Prostate gland (tissue), 2 donors: ENCODE results near the gene SEC11A.

Experiments used
- POLR2A ChIP-seq: fragments of 450-650 bp; IDR thresholded peaks from one replicate; pipeline ENCODE4 v1.6.1; 2016; ENCODE audit warnings: antibody characterized with exemption, mild to moderate bottlenecking
- POLR2AphosphoS5 ChIP-seq: sonication (generic); formaldehyde crosslinking; IDR thresholded peaks from one replicate; pipeline ENCODE4 v1.6.1; 2017; ENCODE audit warnings: antibody characterized with exemption
- TF ChIP-seq, protein P1 (sequence below), 4 experiments: fragments of 200-600 bp in 2 of 4; fragments of 450-650 bp in 2 of 4; sonication (generic) in 2 of 4; IDR thresholded peaks; 1 replicate in 3 of 4; 2 replicates in 1 of 4; pipeline ENCODE4 v1.5.1; 2016 to 2019; ENCODE audit warnings: antibody characterized with exemption in 4 of 4, mild to moderate bottlenecking in 2 of 4, moderate library complexity in 2 of 4

DNA sequence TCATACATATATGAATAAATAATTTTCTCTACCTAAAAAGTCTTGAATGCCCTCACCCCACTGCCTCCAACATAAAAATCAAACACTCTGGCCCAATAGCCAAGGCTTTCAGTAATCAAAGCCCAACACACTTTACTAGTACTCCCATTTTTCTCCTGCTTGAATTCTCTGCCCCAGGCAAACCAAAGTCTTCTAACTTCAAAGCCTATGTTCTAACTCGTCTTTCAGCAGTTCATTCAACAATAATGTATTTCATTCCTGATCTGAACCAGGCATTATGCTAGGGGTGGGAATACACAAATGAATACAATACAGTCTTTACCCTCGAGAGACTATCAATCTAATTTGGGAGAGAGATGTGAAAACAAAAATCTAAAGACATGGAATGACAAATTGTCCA is 21.1 kb upstream of the SEC11A start:
- TF ChIP-seq, protein P1, sequence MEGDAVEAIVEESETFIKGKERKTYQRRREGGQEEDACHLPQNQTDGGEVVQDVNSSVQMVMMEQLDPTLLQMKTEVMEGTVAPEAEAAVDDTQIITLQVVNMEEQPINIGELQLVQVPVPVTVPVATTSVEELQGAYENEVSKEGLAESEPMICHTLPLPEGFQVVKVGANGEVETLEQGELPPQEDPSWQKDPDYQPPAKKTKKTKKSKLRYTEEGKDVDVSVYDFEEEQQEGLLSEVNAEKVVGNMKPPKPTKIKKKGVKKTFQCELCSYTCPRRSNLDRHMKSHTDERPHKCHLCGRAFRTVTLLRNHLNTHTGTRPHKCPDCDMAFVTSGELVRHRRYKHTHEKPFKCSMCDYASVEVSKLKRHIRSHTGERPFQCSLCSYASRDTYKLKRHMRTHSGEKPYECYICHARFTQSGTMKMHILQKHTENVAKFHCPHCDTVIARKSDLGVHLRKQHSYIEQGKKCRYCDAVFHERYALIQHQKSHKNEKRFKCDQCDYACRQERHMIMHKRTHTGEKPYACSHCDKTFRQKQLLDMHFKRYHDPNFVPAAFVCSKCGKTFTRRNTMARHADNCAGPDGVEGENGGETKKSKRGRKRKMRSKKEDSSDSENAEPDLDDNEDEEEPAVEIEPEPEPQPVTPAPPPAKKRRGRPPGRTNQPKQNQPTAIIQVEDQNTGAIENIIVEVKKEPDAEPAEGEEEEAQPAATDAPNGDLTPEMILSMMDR (IDR thresholded peaks at IDR 0.05), result no peak
- TF ChIP-seq POLR2A, result no peak
- no peak for TF ChIP-seq POLR2AphosphoS5
